ENCODE measurements around the gene BBC3. TPM values are rescaled to one million over a fixed set of nuclear protein-coding genes. Genes with fewer than 3 reads are reported as not detected.

Gene BBC3
- total RNA-seq, 2 donors from 2014 or later: 18.7 to 41.9 TPM

DNA sequence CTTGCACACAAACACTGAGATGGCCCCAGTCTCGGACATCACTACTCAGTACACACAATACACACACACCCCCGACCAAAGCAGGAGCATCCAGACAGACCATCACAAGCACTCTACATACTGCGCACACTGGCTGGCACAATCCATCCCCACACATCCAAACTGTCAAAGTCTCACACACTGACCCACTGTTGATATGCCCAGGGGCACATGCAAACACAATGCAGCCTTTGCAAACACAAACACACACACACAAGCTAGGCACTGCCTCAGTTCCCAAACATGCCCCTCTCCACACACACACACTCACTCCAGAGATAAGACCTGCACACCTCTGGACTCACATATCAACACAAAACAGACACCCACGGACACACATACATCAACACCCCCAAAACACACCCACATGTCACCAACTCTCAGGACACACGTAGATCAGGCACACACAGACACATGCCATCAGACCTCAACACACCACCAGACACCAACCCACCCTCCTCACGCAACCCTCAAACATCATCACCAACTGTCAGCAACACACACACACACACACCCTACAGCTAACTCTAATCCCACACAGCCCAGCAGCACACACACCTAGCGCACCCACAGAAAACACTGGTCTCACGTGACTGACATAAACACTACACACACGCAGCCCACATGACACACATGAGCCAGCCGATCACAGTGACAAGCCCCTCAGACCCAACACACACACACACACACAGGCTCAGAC, 1.9 kb downstream of the BBC3 start:
- no peaks in the 10 kb centered on the region for H3K9me3 Mint-ChIP-seq
- H3K4me1 Mint-ChIP-seq: peaks cover 16% of the 10 kb centered on the region
- H3K4me3 Mint-ChIP-seq: no peak overlapping the region
- ATAC-seq (replicated peaks): no peak
- no peak overlapping the region for H3K27ac Mint-ChIP-seq
- peaks cover 30% of the 10 kb centered on the region for H3K36me3 Mint-ChIP-seq (ENCODE audit: low read depth)
- H3K27me3 Mint-ChIP-seq: no peaks in the 10 kb centered on the region

DNA sequence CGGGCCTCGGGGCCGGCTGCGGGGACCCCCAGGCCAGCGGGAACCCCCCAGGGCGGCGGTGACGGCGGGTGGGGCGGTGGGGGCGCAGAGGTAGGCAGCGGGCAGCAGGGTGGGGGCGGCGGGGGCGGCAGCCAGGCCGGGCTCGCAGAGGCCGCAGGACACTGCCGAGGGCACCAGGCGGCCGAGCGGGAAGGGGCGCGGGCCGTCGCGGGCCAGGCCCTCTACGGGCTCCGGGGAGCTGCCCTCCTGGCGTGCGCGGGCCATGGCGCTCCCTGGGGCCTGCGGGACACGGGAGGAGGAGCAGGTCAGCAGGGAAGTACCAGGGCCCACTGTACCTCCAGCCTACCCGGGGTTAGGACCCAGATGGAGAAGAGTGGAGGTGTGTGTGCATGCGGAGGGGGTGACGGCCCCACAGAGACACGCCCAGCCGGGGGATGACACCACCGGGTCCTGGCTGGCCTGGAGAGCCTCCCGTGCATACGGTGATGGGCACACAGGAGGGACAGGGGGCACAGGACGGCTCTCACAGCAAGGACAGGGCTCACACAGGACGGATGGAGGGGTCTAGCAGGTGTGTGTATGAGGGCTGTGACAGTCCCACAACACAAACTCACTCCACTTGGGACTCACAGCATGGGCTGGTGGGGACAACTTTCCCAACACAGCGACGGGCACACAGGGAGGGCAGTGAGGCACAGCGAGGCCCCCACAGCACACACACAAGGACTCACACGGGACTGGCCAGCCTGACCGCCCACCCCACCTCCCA, 2.6 kb downstream of the BBC3 start:
- Mint-ChIP-seq H3K27me3 (no peaks in the 10 kb centered on the region), H3K27ac (no peak overlapping the region), H3K4me1 (peaks cover 16% of the 10 kb centered on the region), H3K36me3 (ENCODE audit: low read depth) (peaks cover 35% of the 10 kb centered on the region), H3K9me3 (no peaks in the 10 kb centered on the region), H3K4me3 (no peak overlapping the region)
- peak; percentile 17 for ATAC-seq (replicated peaks)

DNA sequence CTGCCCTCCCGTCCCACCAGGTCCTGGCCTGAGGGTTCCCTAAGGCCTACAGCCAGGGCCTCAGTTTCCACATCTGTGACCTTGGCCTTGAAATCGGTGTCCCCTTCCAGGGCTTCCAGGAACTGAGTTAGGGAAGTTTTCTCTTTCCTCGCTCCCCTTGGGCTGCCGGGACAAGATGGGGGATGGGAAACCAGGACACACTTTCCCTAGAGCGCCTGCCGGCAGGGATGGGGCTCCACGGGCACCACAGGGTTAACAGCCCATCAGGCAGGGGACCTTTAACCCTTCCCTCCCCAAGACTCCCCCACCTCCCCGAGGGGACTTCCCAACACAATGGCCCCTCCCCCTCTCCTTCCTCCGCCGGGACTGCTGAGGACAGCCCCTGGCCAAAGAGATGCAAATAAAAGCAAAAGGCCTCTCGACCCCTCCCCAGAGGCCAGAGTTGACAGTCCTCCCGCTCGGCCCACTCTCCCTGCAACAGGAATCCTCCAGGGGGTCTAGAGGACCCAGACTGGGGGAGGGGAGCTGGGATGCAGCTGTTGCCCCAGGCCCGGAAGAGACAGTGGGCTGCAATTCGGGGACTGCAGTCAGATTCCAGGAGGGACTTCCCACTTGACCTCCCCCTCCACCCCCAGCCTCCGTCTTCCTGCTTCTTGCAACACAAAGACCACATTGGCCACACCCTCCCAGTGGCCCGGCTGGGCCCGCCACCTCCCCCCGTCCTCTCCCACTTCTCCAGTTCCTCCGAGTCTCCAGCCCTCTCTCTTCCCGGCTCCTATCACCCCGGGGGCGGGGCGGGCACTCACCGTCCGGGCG, 3.4 kb downstream of the BBC3 start:
- Mint-ChIP-seq H3K9me3 (no peaks in the 10 kb centered on the region), H3K27ac (peak overlapping the region; percentile 92), H3K36me3 (ENCODE audit: low read depth) (peaks cover 35% of the 10 kb centered on the region), H3K4me1 (peaks cover 12% of the 10 kb centered on the region), H3K4me3 (no peak overlapping the region), H3K27me3 (no peaks in the 10 kb centered on the region)
- ATAC-seq (replicated peaks): peak; percentile 25

DNA sequence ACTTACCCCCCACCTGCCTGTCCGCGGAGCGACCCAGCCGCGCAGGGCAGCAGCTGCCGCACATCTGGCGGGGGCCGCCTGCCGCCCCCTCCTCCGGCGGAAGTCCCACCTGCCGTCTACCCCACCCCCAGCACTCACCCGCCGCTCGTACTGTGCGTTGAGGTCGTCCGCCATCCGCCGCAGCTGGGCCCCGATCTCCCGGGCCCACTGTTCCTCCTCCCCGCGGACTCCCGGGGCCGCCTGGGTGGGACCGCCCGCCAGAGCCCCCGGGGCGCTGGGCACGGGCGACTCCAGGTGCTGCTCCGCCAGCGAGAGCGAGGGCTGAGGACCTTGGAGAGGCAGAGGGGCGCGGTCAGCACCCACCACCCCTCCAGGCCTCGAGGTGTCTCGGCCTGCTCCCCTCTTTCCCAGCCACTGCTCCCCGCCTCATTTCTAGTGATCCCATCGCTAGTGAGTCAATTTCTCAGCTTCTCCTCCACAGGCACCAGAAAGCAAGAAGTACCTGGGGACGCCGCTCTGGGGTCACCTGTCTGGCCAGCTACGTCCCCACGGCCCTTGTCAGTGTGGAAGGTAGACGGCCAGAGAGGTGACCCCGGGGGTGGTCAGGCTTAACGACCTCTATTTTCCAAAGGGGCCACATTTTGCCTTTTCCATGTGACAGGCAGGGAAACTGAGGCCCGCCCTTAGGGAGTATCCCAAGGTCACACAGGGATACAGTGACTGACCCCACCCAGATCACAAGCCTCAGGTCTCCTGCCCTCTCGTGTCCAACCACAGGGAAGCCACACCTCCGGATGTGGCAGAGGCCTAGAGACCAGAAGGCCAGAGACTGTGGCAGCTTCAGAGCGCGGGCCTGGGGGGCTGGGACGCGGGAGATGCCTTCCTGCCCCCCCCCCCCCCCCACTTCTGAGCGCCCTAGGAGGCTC, 4.3 kb downstream of the BBC3 start:
- peak; percentile 35 for ATAC-seq (replicated peaks)
- Mint-ChIP-seq H3K4me1 (peaks cover 7% of the 10 kb centered on the region), H3K4me3 (no peak overlapping the region), H3K27ac (peak overlapping the region; percentile 92), H3K27me3 (no peaks in the 10 kb centered on the region), H3K36me3 (ENCODE audit: low read depth) (peaks cover 42% of the 10 kb centered on the region), H3K9me3 (no peaks in the 10 kb centered on the region)

DNA sequence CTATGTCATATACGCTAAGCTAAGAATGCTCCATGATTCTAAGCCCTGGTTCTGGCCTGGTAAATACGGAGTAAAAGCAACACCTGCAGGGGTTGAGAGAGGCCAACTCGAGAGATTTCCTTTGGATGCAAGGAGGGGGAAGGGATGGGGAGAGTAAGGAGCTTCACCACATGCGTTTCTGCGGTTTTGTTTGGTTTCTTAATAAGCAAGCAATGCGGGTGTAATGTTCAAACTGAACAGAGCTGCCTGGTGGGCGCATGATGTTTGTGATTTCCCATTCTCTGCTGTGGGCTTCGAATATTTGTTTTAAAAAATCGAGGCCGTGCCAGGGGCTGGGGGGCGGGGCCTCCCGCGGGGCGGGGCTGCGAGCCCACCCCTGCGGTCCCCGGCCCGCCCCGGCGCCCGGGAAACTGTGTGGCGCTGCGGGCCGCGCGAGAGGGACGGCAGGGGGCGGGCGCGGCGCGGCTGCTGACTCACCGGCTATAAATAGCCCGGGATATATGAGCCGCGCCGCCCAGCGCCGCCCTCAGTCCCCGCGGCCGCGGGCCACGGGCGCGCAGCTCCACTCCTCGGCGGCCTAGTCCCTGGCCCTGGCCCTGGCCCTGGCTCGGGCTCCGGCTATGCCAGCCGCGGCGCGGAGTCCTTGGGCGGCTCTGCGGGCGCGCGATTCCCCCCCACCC, 5.1 kb downstream of the BBC3 start:
- H3K9me3 Mint-ChIP-seq: no peaks in the 10 kb centered on the region
- no peaks in the 10 kb centered on the region for H3K27me3 Mint-ChIP-seq
- H3K27ac Mint-ChIP-seq: peak overlapping the region; percentile 71
- peak overlapping the region; percentile 63 for H3K4me3 Mint-ChIP-seq
- peaks cover 42% of the 10 kb centered on the region for H3K36me3 Mint-ChIP-seq (ENCODE audit: low read depth)
- H3K4me1 Mint-ChIP-seq: peaks cover 4% of the 10 kb centered on the region
- peak; percentile 60 for ATAC-seq (replicated peaks)

DNA sequence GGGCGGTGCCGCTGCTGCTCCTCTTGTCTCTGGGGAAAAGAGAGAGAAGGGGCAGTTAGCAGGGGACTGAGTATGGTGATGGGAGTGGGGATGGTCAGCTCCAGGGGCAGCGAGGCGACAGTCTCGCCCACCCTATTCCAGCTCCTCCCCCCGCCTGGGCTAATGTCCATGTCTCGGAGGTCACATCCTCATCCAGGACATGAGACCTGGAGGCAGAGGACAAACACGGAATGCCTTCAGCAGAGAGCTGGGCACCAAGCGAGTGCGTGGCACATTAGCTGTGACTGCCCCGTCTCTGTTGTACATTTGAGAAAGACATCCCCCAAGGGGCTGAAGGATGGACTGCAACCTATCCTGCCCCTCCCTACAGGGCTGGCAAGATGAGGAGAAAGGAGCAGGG, 9.1 kb downstream of the BBC3 start:
- Mint-ChIP-seq H3K9me3 (no peaks in the 10 kb centered on the region), H3K4me1 (peaks cover 4% of the 10 kb centered on the region), H3K27ac (no peak overlapping the region), H3K27me3 (no peaks in the 10 kb centered on the region), H3K36me3 (ENCODE audit: low read depth) (peaks cover 41% of the 10 kb centered on the region), H3K4me3 (no peak overlapping the region)
- no peak for ATAC-seq (replicated peaks)

DNA sequence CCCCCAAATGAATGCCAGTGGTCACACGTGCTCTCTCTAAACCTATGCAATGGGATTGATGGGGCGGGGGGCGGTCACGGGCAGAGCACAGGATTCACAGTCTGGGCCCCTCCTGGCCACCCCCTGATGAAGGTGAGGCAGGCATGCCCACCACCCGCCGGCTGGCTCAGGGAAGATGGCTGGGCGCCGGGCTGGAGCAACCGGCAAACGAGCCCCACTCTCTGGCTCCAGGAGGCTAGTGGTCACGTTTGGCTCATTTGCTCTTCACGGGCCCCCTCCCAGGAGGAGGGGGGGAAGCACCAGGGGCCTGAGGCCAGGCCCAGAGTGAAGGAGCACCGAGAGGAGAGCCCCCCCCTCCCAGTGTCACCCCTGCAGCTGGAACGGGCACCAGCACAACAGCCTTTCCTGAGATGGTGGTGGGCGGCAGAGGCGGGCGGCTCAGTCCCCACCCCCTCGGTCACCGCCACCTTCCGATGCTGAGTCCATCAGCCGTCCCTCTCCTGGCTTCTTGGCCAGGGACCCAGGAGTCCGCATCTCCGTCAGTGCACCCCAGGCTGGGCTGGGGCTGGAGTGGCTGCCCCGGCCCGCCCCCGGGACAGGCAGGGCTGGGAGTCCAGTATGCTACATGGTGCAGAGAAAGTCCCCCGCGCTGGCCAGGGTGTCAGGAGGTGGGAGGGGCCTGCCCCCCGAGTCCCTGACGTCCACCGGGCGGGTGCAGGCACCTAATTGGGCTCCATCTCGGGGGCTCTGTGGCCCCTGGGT, 9.7 kb downstream of the BBC3 start:
- H3K9me3 Mint-ChIP-seq: no peaks in the 10 kb centered on the region
- H3K27me3 Mint-ChIP-seq: no peaks in the 10 kb centered on the region
- peaks cover 35% of the 10 kb centered on the region for H3K36me3 Mint-ChIP-seq (ENCODE audit: low read depth)
- no peak overlapping the region for H3K4me3 Mint-ChIP-seq
- no peak overlapping the region for H3K27ac Mint-ChIP-seq
- ATAC-seq (replicated peaks): no peak
- peaks cover 4% of the 10 kb centered on the region for H3K4me1 Mint-ChIP-seq

DNA sequence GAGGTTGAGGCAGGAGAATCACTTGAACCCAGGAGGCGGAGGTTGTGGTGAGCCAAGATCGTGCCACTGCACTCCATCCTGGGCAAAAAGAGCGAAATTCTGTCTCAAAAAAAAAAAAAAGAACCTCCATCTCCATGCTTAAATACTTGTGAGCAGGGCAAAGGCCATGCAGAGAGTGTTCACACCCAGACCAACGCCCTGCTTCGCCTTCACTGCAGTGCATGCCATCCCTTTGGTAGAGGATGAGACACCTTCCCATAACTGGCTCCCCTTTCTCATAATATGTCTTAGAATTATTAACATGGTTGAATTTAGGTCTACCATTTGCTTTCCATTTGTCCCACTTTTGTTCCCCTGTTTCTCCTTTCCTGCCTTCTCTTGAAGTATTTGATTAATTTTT, 15.4 kb downstream of the BBC3 start:
- Mint-ChIP-seq H3K27me3 (no peaks in the 10 kb centered on the region), H3K4me1 (peaks cover 4% of the 10 kb centered on the region), H3K4me3 (no peak overlapping the region), H3K27ac (peak overlapping the region; percentile 31), H3K9me3 (no peaks in the 10 kb centered on the region), H3K36me3 (ENCODE audit: low read depth) (peaks cover 17% of the 10 kb centered on the region)
- ATAC-seq (replicated peaks): no peak

DNA sequence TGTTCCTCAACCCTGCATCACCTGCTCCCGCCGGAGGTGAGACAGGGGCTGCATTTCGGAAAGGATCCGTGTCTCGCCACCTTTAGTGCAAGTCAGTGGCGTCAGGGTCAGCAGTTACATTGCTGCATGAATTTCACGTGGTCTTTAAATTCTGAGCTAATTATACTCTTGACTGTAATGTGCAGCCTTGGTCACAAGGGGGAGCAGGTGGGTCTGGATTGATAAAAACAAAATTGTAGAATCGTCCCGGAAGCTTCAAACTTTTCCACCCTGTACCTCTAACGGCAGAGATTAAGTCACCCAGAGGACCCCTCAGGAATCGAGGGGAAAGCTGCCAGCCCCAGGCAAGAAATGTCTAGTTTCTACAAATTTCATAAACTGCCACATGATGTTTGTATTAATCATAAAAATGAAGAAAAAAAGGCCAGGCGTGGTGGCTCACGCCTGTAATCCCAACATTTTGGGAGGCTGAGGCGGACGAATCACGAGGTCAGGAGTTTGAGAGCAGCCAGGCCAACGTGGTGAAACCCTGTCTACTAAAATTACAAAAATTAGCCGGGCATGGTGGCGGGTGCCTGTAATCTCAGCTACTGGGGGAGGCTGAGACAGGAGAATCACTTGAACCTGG, 20.2 kb downstream of the BBC3 start:
- Mint-ChIP-seq H3K9me3 (no peaks in the 10 kb centered on the region), H3K4me3 (peak overlapping the region; percentile 25), H3K36me3 (ENCODE audit: low read depth) (peaks cover 58% of the 10 kb centered on the region), H3K27me3 (no peaks in the 10 kb centered on the region), H3K4me1 (peaks cover 6% of the 10 kb centered on the region), H3K27ac (peak overlapping the region; percentile 87)
- peak; percentile 66 for ATAC-seq (replicated peaks)

DNA sequence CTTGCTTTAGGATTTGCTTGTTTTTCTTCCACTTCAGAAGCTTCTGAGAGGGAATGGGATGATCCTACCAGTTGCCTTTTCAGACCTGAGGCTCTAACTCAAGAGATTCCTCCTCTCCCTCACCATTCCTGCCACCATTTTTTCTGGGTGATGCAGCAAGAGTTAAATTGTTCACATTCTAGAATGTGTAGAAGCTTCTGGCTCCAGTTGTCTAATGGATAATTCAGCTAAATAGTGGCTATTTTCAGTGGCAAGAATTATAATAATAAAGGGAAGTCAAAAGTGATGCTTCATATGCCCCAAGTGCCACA, 20.9 kb downstream of the BBC3 start:
- Mint-ChIP-seq H3K36me3 (ENCODE audit: low read depth) (peaks cover 65% of the 10 kb centered on the region), H3K4me1 (peaks cover 6% of the 10 kb centered on the region), H3K27me3 (no peaks in the 10 kb centered on the region), H3K4me3 (no peak overlapping the region), H3K9me3 (no peaks in the 10 kb centered on the region), H3K27ac (peak overlapping the region; percentile 87)
- ATAC-seq (replicated peaks): no peak

DNA sequence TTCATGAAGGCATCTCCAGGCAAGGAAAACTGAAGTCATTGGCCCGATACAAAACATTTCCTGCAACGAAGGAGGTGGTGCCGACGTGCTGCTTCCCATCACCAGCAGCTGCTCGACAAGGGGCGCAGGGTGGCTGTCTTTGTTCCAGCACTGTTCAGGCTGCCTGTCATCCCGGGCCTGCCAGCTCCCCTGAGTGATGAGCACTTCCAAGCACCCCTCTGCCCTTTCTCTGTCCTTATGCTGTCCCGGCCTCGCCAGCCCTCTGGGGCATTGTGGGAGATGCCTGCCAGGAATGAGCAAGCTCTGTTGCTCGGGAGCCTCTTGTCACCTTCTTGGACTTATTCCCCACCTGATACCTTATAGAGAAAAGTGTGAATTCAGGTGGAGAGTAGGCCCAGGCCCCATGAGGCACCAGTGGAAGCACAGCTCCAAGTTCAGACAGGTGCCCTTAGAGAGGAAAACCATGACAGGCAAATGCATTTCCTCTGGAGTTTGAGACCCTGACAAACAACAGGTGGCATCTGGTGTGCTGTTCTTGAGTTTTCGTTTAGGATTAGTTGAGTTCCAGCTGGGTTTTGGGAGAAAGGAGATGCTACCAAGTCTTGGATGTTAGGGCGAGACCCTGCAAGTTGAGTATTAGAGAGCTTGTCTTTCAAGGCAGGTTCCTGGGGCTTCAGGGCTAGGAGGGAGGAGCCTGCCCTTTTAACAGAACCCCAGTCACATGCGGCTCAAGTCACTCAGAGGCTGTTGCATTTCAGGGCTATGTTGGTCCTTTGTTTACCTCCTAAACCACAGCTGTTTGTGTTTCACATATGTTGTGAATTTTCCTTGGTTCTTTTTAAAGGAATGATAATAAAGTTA, 21.4 kb downstream of the BBC3 start:
- no peak for ATAC-seq (replicated peaks)

DNA sequence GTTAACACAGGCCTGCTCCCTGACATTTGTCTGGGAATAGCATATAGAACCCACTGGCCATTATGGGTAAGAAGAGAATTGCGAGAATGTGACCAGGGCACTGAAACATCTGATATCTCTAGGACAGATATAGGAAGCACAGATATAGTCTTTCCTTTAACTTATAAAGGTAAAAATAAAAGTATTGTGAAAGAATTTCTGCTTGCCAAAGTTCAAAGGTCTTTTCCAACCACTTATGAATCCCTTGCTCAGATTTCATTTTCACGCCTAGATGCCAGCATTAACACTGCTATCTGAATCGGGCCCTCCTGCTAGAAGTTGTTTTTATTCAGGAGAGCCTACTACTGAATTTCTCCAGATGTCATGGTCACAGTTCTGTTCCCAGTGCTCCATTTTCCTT, 27.7 kb downstream of the BBC3 start:
- no peaks in the 10 kb centered on the region for H3K27me3 Mint-ChIP-seq
- no peak overlapping the region for H3K4me3 Mint-ChIP-seq
- no peak for ATAC-seq (replicated peaks)
- H3K4me1 Mint-ChIP-seq: no peaks in the 10 kb centered on the region
- no peaks in the 10 kb centered on the region for H3K9me3 Mint-ChIP-seq
- peak overlapping the region; percentile 50 for H3K27ac Mint-ChIP-seq
- peaks cover 96% of the 10 kb centered on the region for H3K36me3 Mint-ChIP-seq (ENCODE audit: low read depth)

More for the DNA sequence above, 21.4 kb downstream of the BBC3 start:
- Mint-ChIP-seq H3K4me3 (no peak overlapping the region), H3K9me3 (no peaks in the 10 kb centered on the region), H3K27ac (peak overlapping the region; percentile 69), H3K4me1 (peaks cover 6% of the 10 kb centered on the region), H3K36me3 (ENCODE audit: low read depth) (peaks cover 71% of the 10 kb centered on the region), H3K27me3 (no peaks in the 10 kb centered on the region)

Data from activated T-helper 17 cell treated with anti-CD3 and anti-CD28 coated beads, Interleukin-2, amount 50 U/mL, for 72 hours (primary cell).